Activated CD8-positive, alpha-beta memory T cell treated with anti-CD3 and anti-CD28 coated beads, Interleukin-2, amount 50 U/mL, for 24 hours (primary cell): ENCODE measurements around the gene HASPIN.

Source experiments
- DNase-seq: peaks from one replicate; pipeline ENCODE4 v3.0.0-alpha.2; 2020; ENCODE audit errors: extremely low read depth

The HASPIN gene

DNA sequence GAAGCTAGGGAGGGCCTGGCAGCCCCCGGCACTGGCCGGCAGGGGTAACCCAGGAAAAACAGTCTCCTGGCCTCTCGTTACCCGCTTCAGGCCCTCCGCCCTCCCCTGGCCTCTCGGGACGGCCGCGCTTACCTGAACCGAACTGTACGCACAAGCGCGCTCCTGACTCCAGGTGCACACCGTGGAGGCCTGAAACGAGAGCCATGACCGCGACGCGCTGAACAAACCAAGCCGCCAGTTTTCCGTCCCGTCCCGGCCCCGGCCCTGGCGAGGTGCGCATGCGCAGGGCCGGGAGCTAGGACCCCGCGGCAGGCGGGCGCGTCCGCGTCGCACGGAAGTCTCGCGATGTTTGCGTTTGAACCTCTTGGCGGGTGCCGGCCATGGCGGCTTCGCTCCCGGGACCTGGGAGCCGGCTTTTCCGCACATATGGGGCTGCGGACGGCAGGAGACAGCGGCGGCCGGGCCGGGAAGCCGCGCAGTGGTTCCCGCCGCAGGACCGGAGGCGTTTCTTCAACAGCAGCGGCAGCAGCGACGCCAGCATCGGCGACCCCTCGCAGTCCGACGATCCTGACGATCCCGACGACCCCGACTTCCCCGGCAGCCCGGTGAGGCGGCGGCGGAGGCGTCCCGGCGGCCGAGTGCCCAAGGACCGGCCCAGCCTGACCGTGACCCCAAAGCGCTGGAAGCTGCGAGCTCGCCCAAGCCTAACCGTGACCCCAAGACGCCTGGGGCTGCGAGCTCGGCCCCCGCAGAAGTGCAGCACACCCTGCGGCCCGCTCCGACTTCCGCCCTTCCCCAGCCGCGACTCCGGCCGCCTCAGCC is at the start of gene HASPIN:
HASPIN (plus strand) TSS at position 348 of the 822 bp plus-strand sequence; CDS start at position 381, 33 bp downstream.
- peak; percentile 78 for DNase-seq

DNA sequence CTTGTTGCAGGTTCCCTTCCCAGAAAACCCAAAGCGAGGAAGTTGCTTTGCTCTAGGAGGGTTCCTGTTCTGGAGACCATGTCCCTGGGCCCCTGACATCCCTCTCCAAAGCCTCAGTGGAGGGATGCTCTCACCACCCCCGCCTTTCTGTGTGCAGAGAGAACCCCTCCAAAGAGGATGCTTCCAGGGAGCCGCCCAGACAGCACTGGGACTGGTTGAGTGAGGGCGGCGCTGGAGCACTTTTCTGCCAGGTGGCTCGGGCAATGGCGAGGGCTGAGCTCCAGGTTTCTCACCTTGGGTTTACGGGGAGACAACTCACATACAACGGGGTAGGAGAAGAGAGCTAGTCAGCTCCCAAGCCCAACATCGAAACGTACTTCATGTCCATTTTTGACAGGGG is 47.8 kb upstream of the HASPIN start:
- DNase-seq = no peak

DNA sequence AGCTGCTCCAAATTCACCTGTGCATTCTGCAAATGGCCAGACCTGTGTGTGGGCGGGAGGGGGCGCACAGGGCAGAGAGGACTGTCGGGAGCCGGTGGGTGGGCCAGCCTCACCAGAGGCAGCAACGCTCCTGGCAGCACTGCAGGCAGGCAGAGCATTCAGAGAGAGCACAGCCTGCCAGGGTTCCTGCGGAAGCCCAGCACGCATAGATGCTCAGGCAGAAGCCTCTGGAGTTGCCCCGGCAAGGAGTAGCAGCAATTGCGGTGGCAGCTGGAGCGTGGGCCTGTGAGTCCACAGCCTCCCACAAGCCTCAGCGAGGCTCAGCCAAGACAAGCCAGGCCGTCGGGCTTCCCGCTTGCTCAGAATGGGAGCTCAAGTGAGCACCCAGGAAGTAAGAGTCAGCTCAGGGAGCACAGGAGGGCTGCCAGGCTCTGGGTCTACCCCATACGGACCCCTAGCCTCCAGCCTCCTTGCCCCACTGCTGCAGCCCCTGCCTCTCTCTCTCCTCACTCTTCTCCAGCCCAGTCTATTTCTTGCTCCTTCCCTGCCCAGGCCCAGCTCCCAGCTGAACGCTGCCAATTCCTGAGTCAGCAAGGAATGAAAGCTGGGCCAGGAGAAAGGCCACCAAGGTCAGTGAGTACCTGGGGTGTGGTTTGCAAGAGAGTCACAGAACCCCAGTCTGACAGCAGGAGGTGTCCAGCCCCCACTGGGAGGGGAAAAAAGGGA is 45.4 kb upstream of the HASPIN start:
- no peak for DNase-seq

DNA sequence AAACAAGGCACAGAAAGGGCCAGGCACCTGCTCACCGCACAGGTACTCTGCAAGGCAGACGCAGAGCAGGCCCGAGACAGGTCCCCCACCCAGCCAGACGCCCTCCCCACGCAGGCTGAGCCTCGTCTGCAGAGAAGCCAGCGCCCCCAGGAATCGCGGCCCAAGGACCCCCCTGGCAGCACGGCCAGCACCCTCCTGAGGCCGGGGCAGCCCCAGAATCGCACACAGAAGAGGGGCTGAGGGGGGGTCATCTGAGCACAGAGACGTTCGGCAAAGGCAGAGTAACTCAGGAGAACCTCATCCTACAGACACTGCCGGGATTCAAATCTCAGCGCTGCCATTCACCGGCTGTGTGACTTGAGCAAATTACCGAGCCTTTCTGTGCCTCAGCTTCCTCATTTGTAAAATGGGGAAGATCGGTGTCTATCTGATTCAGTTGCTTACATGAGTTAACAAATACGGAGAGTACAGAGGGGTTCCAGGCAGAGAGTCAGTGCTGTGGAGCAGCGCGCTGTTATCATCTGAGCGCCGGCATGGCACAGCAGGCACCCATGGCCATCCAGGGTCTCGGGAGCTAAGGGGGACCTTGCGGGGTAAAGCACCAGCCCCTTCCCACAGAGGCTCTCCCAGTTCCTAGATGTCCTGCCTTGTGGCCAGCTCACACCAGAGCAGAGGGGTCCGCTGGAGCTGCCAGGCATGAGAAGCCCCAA is 44.7 kb upstream of the HASPIN start:
- DNase-seq = no peak

DNA sequence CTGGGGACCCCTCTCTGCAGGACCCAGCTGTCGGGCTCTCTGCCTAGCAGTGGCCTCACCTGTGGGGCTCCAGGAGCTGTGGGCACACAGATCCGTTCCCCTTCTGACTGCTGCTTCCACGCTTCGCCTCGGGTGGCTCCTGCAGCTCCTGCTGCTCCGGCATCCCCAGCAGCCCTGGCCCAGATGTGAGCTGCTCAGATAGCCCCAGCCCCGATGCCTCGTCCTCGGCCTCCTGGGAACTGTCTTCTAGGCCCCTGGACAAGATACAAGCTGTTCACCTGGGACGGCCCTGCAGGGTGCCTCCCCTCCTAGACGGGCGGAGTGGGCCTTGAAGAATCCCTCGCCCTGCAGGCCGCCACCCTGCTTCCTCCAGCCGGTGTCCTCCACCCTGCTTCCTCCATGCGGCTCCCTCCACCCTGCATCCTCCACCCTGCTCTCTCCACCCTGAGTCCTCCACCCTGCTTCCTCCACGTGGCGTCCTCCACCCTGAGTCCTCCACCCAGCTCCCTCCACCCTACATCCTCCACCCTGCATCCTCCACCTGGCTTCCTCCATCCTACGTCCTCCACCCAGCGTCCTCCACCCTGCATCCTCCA is 44.1 kb upstream of the HASPIN start:
- no peak for DNase-seq

DNA sequence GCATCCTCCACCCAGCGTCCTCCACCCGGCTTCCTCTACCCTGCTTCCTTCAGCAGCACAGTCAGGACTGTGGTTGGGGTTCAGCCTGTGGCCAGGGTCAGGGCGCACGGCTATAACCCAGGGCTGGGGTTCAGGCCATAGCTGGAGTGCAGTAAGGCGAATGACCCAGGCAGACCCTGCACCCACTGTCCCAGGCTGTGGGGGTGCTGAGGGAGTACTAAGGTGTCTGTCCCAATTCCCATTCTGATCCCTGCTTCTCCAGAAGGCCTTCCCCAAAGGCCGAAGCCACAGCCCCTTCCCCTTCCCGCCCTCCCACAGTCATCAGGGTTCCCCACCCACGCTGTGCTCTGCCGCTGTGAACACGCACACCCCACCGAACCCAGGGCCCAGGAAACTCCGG is 42.6 kb upstream of the HASPIN start:
- DNase-seq = no peak

DNA sequence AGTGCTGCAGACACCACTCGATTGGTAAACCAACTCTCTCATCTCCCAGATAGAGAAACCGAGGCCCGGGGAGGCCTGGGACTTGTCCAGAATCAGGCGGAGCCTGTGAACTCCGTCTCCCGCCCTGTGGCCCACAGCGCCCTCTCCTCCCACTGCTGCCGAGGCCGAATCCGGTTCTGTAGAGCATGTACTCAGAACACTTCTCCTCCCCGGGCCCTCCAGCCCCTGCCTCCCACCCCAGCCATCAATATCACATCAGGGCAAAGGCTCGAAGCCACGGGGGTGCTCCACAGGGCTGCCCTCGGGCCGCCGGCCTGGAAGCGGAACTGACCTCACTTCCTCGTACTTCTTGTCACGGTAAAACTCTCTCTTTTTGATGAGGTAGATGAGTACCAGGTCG is 42.1 kb upstream of the HASPIN start:
- DNase-seq = no peak

DNA sequence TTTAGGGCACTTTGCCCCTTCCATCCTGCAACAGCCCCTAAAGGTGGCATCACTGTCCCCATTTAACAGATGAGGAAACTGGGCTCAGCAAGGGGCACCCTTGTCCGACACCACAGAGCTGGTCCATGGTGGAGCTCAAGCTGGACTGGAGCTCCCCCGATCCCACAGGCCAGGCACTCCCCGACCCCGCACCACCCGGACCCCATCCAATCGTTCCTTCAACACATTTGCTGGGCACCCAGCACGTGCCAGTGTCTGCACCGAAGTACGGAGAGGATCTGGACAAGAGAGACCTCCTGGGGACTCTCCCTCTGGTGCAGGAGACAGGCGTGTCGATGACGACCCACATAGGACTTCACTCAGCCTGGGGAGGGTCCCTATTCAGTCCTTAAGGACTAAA is 41.7 kb upstream of the HASPIN start:
- no peak for DNase-seq

DNA sequence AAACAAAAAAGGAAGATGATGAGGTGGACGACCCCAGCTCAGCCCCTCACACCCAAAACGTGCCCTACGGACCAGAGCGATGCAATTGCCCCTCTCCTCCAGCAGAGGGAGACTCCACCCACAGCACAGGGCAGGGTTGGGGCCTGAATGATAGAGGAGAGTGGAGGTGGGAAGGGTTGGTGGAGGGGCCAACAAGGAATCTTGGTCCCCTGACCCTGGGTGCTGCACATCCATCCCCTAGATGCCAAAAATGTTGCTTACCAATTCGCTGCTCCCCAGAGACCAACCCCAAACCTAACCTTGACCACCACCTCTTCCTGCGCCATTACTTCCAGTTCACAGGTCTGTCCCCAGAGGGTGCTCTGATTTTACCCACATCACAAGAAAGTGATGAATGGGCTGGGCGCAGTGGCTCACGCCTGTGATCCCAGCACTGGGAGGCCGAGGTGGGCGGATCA is 40.6 kb upstream of the HASPIN start:
- peak; percentile 12 for DNase-seq

DNA sequence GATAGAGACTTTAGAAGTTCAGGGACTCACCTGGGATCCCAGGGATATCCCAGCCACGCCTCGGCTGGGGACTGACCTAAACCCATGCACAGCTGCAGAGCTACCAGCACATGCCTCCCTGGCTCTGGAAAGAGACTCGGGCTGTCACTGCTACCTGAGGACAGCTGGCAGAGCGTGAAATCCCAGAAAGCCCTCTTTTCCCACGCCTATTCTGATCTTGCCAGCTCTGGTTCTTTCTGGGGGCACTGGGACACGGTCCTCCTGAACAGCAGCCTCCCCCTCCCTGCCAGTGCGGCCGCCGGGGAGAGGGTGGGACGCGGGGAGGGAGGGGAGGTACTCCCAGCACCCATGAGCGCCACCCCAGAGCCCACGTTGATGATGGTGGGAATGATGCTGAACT is 38.5 kb upstream of the HASPIN start:
- DNase-seq = no peak

DNA sequence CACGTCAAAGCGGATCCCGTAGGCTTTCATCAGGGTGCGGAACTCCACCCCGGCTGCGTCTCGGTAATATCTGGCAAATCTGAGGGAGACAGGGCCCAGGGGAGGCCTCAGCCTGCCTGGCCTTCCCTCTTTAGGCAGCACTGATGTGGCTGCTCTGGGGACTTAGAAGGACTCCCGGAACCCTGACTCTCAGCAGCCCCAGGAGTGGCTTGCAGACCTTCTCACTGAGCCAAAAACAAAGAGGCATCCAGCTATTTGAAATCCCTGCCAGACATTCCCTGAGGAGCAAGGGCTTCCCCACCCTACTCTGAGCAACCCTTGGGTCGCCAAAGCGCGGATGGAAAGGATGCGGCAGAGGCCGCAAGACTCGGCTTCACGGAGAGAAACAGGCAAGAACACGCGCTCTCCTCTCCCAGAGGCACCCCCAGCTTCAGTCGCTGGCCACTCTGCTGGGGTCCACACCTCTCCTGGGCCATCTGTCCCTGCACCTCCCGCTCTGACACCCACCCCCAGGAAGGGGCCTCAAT is 35.6 kb upstream of the HASPIN start:
- no peak for DNase-seq

DNA sequence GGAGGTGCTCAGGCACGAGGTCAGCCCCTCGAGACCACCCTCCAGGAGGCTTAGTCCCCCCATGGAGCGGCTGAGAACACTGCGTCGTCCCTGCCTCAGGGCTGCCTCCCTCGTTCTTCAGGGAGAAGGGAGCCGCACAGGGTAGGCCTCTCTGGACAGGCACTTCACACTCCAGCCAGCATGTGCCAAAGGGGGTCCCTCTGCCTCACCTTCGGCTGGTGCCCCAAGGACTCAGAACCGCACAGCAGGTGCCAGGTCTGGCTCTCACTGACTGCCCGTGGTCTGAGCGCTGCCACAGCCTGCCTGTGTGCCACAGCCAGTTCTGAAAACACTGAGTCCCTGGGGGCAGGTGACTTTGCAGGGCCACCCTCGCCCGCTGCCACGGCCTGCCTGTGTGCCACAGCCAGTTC is 34.8 kb upstream of the HASPIN start:
- DNase-seq = no peak

DNA sequence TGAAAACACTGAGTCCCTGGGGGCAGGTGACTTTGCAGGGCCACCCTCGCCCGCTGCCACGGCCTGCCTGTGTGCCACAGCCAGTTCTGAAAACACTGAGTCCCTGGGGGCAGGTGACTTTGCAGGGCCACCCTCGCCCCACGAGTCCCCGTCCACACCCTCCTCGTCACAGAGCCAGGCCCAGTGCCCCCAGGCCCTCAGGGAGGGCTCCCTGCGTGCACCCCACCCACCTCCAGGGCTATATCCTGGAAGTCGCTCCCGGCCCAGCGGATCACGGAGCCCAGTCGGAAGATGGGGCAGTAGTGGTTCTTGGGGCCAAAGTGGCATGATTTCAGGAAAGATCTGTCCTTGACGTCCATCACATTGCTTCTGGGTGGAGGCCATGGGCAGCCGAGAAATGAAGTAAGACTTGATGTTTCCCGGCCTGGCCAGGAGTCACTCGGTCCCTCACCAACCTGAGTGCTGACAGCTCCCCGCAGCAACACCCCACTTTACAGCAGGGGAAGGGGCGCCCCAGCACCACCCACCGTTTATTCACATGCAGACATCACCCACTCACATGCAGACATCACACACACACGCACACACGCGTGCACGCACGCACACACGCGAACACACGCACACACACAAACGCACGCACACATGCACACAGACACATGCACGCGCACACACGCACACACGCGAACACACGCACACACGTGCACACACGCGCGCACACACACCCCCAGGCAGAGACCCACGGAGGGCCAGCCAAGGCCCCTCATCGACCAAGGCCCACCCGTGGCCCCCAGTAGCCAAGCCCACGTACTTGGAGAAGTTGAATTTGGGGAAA is 34.2 kb upstream of the HASPIN start:
- no peak for DNase-seq

DNA sequence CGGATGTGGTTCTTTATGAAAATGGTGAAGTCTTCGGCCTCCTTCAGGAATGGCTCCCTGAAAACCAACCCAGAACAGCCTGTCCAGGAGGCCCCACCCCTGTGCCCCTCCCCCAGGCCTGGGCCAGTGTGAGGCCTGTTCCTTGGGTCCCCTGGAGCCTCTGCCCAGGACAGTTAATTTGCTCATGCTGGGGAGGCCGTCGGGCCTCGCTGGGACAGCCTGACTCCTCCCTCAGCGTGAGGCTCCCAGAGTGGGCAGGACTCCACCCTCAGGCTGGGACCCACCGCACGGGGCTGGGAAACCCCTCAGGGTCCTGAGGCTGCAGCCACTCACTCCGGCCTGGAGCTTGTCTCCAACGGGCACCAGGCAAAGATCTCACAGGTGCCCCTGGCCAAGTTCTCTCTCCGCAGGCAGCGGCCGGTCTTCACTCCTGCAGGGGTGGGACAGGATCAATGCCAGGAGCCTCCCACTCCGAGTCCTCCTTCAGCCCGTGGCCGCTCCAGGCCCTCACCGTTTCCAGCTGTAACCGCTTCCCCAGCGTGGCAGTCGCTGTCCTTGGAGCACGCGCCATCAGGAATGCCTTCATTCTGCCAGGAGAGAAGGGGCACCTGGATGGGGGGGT is 33.5 kb upstream of the HASPIN start:
- DNase-seq = no peak

DNA sequence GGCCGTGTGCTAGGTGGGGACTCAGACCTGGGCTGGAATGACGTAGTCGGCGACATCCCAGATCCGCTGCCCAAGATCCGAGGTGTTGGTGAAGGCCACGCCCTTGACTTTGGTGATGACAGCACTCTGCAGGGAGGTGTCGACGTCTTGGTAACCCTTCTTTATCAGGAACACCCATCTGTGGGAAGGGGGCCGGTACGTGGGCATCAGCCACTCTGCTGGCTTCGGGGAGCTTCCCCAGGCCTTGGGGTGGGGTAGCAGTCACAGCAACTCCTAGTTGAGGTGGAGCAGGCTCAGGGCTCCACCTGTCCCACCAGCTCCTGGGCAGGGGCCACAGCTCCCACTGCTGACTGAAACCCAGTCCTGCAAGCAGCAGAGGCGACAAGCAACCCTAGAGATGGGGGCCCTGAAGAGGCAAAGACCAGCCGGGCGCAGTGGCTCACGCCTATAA is 32.1 kb upstream of the HASPIN start:
- DNase-seq = no peak

DNA sequence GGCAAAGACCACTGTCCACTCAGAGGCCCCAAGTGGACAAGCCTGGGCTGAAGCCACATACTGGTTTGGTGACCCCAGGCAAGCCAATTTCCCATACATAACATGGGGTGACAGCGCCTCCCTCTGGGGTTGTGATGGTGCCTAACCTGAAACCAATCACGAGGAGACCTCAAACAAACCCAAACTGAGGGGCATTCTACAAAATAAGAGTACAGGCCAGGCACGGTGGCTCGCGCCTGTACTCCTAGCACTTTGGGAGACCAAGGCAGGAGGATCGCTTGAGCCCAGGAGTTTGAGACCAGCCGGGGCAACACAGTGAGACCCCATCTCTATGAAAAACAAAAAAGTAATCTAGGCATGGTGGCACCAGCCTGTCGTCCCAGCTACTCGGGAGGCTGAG is 31.4 kb upstream of the HASPIN start:
- DNase-seq = no peak

DNA sequence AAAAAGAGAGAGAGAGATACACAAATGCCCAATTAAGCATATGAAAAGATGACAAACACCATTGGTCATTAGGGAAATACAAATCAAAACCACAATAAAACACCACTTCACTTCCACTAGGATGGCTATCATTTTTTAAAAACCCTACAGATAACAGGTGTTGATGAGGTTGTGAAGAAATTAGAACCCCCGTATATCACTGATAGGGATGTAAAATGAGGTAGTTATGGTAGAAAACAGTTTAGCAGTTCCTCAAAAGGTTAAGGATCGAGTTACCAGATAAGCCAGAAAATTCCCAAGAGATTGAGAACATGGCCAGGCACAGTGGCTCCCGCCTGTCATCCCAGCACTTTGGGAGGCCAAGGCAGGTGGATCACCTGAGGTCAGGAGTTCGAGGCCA is 30.6 kb upstream of the HASPIN start:
- DNase-seq = no peak

DNA sequence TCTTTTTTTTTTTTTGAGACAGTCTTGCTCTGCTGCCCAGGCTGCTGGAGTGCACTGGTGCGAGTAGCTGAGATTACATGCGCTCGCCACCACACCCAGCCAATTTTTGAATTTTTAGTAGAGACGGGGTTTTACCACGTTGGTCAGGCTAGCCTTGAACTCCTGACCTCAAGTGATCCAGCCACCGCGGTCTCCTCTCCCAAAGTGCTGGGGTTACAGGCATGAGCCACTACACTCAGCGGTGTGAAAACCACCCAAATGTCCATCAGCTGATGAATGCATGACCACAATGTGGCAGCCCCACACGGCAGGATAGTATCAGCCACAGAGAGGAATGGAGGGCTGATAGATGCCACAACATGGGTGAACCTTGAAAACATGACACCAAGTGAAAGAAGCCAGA is 29.9 kb upstream of the HASPIN start:
- DNase-seq = peak; percentile 19

DNA sequence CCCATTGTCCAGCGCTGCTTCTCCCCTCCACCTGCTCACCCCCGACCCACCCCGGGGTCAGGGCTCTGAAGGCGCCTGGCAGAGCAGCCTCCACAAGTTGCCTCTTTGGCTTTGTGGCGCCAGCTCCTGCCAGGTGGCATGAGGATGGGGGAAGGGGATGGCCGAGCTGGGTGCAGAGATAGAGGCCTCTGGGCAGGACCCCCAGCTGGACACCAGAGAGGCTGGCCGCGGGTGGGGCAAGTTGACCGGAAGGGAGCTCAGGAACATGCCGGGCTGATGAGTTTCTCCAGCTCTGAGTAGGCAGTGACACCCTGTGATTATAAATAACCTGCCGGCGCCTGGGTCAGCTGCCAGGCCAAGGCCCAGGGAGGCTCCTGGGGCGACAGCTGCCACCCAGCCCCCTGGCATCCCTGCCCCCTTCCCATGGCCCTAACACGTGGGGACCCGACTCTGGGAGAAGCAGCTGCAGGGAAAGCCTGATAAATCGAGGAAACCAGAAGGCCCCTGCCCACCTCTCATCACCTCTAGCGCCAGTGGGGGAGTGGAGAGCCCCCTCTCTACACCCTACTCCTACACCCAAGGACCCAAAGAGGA is 28.5 kb upstream of the HASPIN start:
- no peak for DNase-seq
